IPS-20b (cell line): ENCODE measurements around the gene PSMA8.

ENCODE experiments used
- H3K27ac ChIP-seq: one replicate; pipeline ENCODE4 v1.5.1; 2013; ENCODE audit warnings: low read length
- H3K27me3 ChIP-seq: 2 replicates; pipeline ENCODE4 v1.6.1; 2013; ENCODE audit warnings: mild to moderate bottlenecking, low read length, inconsistent platforms; ENCODE audit not compliant: insufficient read depth
- H3K36me3 ChIP-seq: 2 replicates; pipeline ENCODE4 v1.6.1; 2013; ENCODE audit warnings: low read depth, mild to moderate bottlenecking, inconsistent platforms, low read length, moderate library complexity; ENCODE audit not compliant: insufficient read depth
- H3K4me1 ChIP-seq: 2 replicates; pipeline ENCODE4 v1.6.1; 2013; ENCODE audit warnings: mild to moderate bottlenecking, control low read depth, inconsistent platforms, low read length, moderate library complexity; ENCODE audit not compliant: insufficient read depth
- H3K4me3 ChIP-seq: 2 replicates; pipeline ENCODE4 v1.5.1; 2013; ENCODE audit warnings: mild to moderate bottlenecking, low read length, inconsistent platforms
- H3K9ac ChIP-seq: 2 replicates; pipeline ENCODE4 v1.6.1; 2013; ENCODE audit warnings: low read depth, mild to moderate bottlenecking, inconsistent platforms, low read length, moderate library complexity
- H3K9me3 ChIP-seq: 2 replicates; pipeline ENCODE4 v1.6.1; 2013; ENCODE audit warnings: mild to moderate bottlenecking, low read depth, low read length, inconsistent platforms; ENCODE audit not compliant: insufficient read depth

PSMA8 gene

GRCh38 chr18:26133652-26134051 is at the start of gene PSMA8:
Gene PSMA8 (plus strand): TSS chr18:26133869. CDS start chr18:26133966, 97 bp downstream.
- Histone ChIP-seq H3K27ac (no peak within 1 kb of the TSS), H3K9me3 (no peaks in the 10 kb centered on the region), H3K4me3 (peak within 1 kb of the TSS; percentile 19; the same call in 1 of the 2 replicates), H3K27me3 (peaks cover 9% of the 10 kb centered on the region; the same call in 1 of the 2 replicates), H3K4me1 (no peaks in the 10 kb centered on the region), H3K9ac (no peak within 1 kb of the TSS), H3K36me3 (no peaks in the 10 kb centered on the region)

- peaks cover 15% of the 10 kb centered on the region for H3K4me1 ChIP-seq
- no peak overlapping the region for H3K4me3 ChIP-seq
- no peaks in the 10 kb centered on the region for H3K9me3 ChIP-seq
- peaks cover 58% of the 10 kb centered on the region for H3K36me3 ChIP-seq
- no peak overlapping the region for H3K9ac ChIP-seq
- no peak overlapping the region for H3K27ac ChIP-seq
- no peaks in the 10 kb centered on the region for H3K27me3 ChIP-seq
Measured at GRCh38 chr18:26085056-26085455, 48.6 kb upstream of the PSMA8 start.

GRCh38 chr18:26086959-26087358 is 46.7 kb upstream of the PSMA8 start:
- Histone ChIP-seq H3K4me1 (peaks cover 15% of the 10 kb centered on the region), H3K9ac (no peak overlapping the region), H3K4me3 (no peak overlapping the region), H3K27ac (no peak overlapping the region), H3K36me3 (peaks cover 54% of the 10 kb centered on the region), H3K9me3 (no peaks in the 10 kb centered on the region), H3K27me3 (no peaks in the 10 kb centered on the region)

GRCh38 chr18:26088487-26088886 is 45.2 kb upstream of the PSMA8 start:
- peaks cover 39% of the 10 kb centered on the region for H3K36me3 ChIP-seq
- peaks cover 15% of the 10 kb centered on the region for H3K4me1 ChIP-seq
- H3K4me3 ChIP-seq, result peak overlapping the region; percentile 79
- H3K9ac ChIP-seq, result peak overlapping the region; percentile 92; the same call in 1 of the 2 replicates
- no peak overlapping the region for H3K27ac ChIP-seq
- H3K27me3 ChIP-seq, result no peaks in the 10 kb centered on the region
- H3K9me3 ChIP-seq, result no peaks in the 10 kb centered on the region

- H3K4me3 ChIP-seq, result peak overlapping the region; percentile 79
- H3K27ac ChIP-seq, result no peak overlapping the region
- peaks cover 30% of the 10 kb centered on the region for H3K36me3 ChIP-seq
- H3K9me3 ChIP-seq, result no peaks in the 10 kb centered on the region
- H3K27me3 ChIP-seq, result no peaks in the 10 kb centered on the region
- H3K9ac ChIP-seq, result peak overlapping the region; percentile 92
- peaks cover 15% of the 10 kb centered on the region for H3K4me1 ChIP-seq
Measured at GRCh38 chr18:26089293-26090129, 44.2 kb upstream of the PSMA8 start.

GRCh38 chr18:26090130-26091046 is 43.3 kb upstream of the PSMA8 start, which contains the start of gene SS18:
Gene SS18 (minus strand): TSS chr18:26090613. CDS start chr18:26090569, 44 bp downstream.
- Histone ChIP-seq H3K27ac (peak within 1 kb of the TSS; percentile 97), H3K36me3 (peaks cover 21% of the 10 kb centered on the region), H3K9ac (peak within 1 kb of the TSS; percentile 92), H3K9me3 (no peaks in the 10 kb centered on the region), H3K4me1 (peaks cover 15% of the 10 kb centered on the region), H3K27me3 (no peaks in the 10 kb centered on the region), H3K4me3 (peak within 1 kb of the TSS; percentile 79)

GRCh38 chr18:26091047-26091630 is 42.5 kb upstream of the PSMA8 start:
- H3K4me3 ChIP-seq, result peak overlapping the region; percentile 79
- no peaks in the 10 kb centered on the region for H3K9me3 ChIP-seq
- no peaks in the 10 kb centered on the region for H3K27me3 ChIP-seq
- peaks cover 13% of the 10 kb centered on the region for H3K36me3 ChIP-seq
- H3K4me1 ChIP-seq, result peaks cover 15% of the 10 kb centered on the region
- H3K27ac ChIP-seq, result peak overlapping the region; percentile 97
- peak overlapping the region; percentile 92 for H3K9ac ChIP-seq

- H3K4me3 ChIP-seq, result no peak overlapping the region
- no peaks in the 10 kb centered on the region for H3K36me3 ChIP-seq
- no peaks in the 10 kb centered on the region for H3K4me1 ChIP-seq
- H3K27me3 ChIP-seq, result no peaks in the 10 kb centered on the region
- H3K27ac ChIP-seq, result no peak overlapping the region
- H3K9me3 ChIP-seq, result no peaks in the 10 kb centered on the region
- no peak overlapping the region for H3K9ac ChIP-seq
Measured at GRCh38 chr18:26096852-26097251, 36.8 kb upstream of the PSMA8 start.

GRCh38 chr18:26097563-26097962 is 36.1 kb upstream of the PSMA8 start:
- Histone ChIP-seq H3K4me1 (no peaks in the 10 kb centered on the region), H3K27me3 (no peaks in the 10 kb centered on the region), H3K9me3 (no peaks in the 10 kb centered on the region), H3K36me3 (no peaks in the 10 kb centered on the region), H3K4me3 (no peak overlapping the region), H3K27ac (no peak overlapping the region), H3K9ac (no peak overlapping the region)

- H3K27ac ChIP-seq, result no peak overlapping the region
- no peaks in the 10 kb centered on the region for H3K27me3 ChIP-seq
- no peaks in the 10 kb centered on the region for H3K4me1 ChIP-seq
- H3K9me3 ChIP-seq, result no peaks in the 10 kb centered on the region
- H3K36me3 ChIP-seq, result no peaks in the 10 kb centered on the region
- no peak overlapping the region for H3K4me3 ChIP-seq
- no peak overlapping the region for H3K9ac ChIP-seq
Measured at GRCh38 chr18:26103579-26103978, 30.1 kb upstream of the PSMA8 start.

- Histone ChIP-seq H3K9ac (no peak overlapping the region), H3K9me3 (no peaks in the 10 kb centered on the region), H3K4me3 (no peak overlapping the region), H3K27me3 (no peaks in the 10 kb centered on the region), H3K36me3 (no peaks in the 10 kb centered on the region), H3K4me1 (no peaks in the 10 kb centered on the region), H3K27ac (no peak overlapping the region)
Measured at GRCh38 chr18:26104035-26104434, 29.6 kb upstream of the PSMA8 start.
